ENCODE measurements around the gene CMTM7. TPM values are rescaled to one million over a fixed set of nuclear protein-coding genes. Genes with fewer than 3 reads are reported as not detected.

CMTM7 gene
- total RNA-seq, 1 donor from 2014 or later: 18.0 TPM

- no peaks in the 10 kb centered on the region for H3K36me3 Mint-ChIP-seq
- H3K9me3 Mint-ChIP-seq: no peaks in the 10 kb centered on the region
- no peaks in the 10 kb centered on the region for H3K27me3 Mint-ChIP-seq (ENCODE audit: low read depth)
- H3K4me1 Mint-ChIP-seq: no peaks in the 10 kb centered on the region
- TF ChIP-seq CTCF (IDR thresholded peaks at IDR 0.05; ENCODE audit: unreplicated experiment): no peak
- H3K27ac Mint-ChIP-seq: no peak overlapping the region
- H3K4me3 Mint-ChIP-seq: no peak overlapping the region
- no peak for DNase-seq (ENCODE audit: low spot score in 2 of 2, unreplicated experiment in 2 of 2)
Observed at GRCh38 chr3:32367442-32367841, 24.2 kb upstream of the CMTM7 start.

GRCh38 chr3:32371461-32372212 is 20.0 kb upstream of the CMTM7 start:
- H3K9me3 Mint-ChIP-seq: no peaks in the 10 kb centered on the region
- H3K27ac Mint-ChIP-seq: no peak overlapping the region
- no peaks in the 10 kb centered on the region for H3K27me3 Mint-ChIP-seq (ENCODE audit: low read depth)
- no peaks in the 10 kb centered on the region for H3K36me3 Mint-ChIP-seq
- H3K4me1 Mint-ChIP-seq: no peaks in the 10 kb centered on the region
- TF ChIP-seq CTCF (IDR thresholded peaks at IDR 0.05; ENCODE audit: unreplicated experiment): no peak
- no peak overlapping the region for H3K4me3 Mint-ChIP-seq
- DNase-seq (ENCODE audit: low spot score in 2 of 2, unreplicated experiment in 2 of 2): no peak

GRCh38 chr3:32372213-32372490 is 19.5 kb upstream of the CMTM7 start:
- Mint-ChIP-seq H3K27me3 (ENCODE audit: low read depth) (no peaks in the 10 kb centered on the region), H3K27ac (no peak overlapping the region), H3K4me1 (no peaks in the 10 kb centered on the region), H3K36me3 (no peaks in the 10 kb centered on the region), H3K9me3 (no peaks in the 10 kb centered on the region), H3K4me3 (no peak overlapping the region)
- no peak for TF ChIP-seq CTCF (IDR thresholded peaks at IDR 0.05; ENCODE audit: unreplicated experiment)
- DNase-seq (ENCODE audit: low spot score in 2 of 2, unreplicated experiment in 2 of 2): no peak

GRCh38 chr3:32373276-32373675 is 18.4 kb upstream of the CMTM7 start:
- no peak for TF ChIP-seq CTCF (IDR thresholded peaks at IDR 0.05; ENCODE audit: unreplicated experiment)
- Mint-ChIP-seq H3K27ac (no peak overlapping the region), H3K27me3 (ENCODE audit: low read depth) (no peaks in the 10 kb centered on the region), H3K4me3 (no peak overlapping the region), H3K4me1 (no peaks in the 10 kb centered on the region), H3K9me3 (no peaks in the 10 kb centered on the region), H3K36me3 (no peaks in the 10 kb centered on the region)
- no peak for DNase-seq (ENCODE audit: low spot score in 2 of 2, unreplicated experiment in 2 of 2)

GRCh38 chr3:32373844-32374243 is 17.8 kb upstream of the CMTM7 start:
- H3K9me3 Mint-ChIP-seq: no peaks in the 10 kb centered on the region
- no peak overlapping the region for H3K4me3 Mint-ChIP-seq
- H3K27me3 Mint-ChIP-seq (ENCODE audit: low read depth): no peaks in the 10 kb centered on the region
- no peak for DNase-seq (ENCODE audit: low spot score in 2 of 2, unreplicated experiment in 2 of 2)
- H3K4me1 Mint-ChIP-seq: no peaks in the 10 kb centered on the region
- H3K36me3 Mint-ChIP-seq: no peaks in the 10 kb centered on the region
- H3K27ac Mint-ChIP-seq: no peak overlapping the region
- no peak for TF ChIP-seq CTCF (IDR thresholded peaks at IDR 0.05; ENCODE audit: unreplicated experiment)

All from mesothelial cell of epicardium (in vitro differentiated cells).